Activated CD8-positive, alpha-beta memory T cell treated with anti-CD3 and anti-CD28 coated beads, Interleukin-2, amount 50 U/mL, for 1 hour (primary cell): ENCODE data around the gene PMM2.
A peak's percentile ranks its signal among the peaks of the same experiment; 100 is the strongest.
"Not testable (repeated sequence)": the region's sequence is repeated elsewhere in the genome, so short reads cannot be mapped to it uniquely, and the experiment has no call there.

Experiments used
- DNase-seq: peaks from one replicate; pipeline ENCODE4 v3.0.0-alpha.2; 2020; ENCODE audit errors: extremely low read depth

The PMM2 gene

DNA sequence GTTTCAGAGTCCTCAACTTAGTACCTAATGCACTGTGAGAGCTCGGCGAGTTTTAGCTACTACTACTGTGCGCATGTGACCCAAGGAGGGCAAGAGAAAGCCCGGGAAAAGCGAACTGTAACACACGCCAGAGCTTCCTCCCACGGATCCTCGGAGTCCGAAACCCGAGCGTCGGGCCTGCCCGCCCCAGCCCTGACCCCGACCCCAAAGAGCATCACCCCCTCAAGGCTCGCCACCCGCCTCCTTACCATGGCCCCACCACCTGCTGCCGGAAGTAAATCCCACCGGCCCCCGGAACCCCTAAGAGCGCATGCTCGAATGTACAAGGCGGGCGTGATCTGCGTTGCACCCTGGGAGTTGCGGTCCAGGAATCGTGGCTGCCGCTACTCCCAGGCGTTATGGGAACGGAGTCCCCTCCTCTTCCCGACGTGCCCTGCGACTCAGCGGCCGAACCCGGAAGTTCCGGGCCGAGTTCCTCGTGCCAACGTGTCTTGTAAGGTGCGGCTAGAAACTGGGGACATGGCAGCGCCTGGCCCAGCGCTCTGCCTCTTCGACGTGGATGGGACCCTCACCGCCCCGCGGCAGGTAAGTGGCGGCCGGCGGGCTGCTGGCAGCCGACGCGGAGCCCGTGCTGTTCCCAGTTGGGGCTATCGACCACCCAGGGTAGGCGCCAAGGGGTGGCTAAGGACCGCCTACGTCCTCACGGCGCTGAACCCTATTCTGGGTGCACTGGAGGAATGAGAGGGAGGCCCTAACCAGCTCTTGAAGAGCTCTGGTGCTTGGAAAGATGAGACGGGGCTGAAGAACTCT is at the start of gene PMM2, which contains the start of gene TMEM186:
TSS of gene PMM2 (plus strand) at position 476 of the 810 bp plus-strand sequence. CDS start at position 520, 44 bp downstream.
TSS of gene TMEM186 (minus strand) at position 276 of the 810 bp plus-strand sequence. CDS start at position 251, 25 bp downstream.
- peak; percentile 87 for DNase-seq

GRCh38 chr16:8748944-8749343 is 48.7 kb upstream of the PMM2 start:
- DNase-seq = not testable (repeated sequence)

GRCh38 chr16:8751481-8752311 is 45.9 kb upstream of the PMM2 start:
- no peak for DNase-seq

GRCh38 chr16:8752706-8753105 is 44.9 kb upstream of the PMM2 start:
- no peak for DNase-seq

GRCh38 chr16:8753416-8754054 is 44.1 kb upstream of the PMM2 start:
- DNase-seq = no peak

GRCh38 chr16:8756755-8757154 is 40.9 kb upstream of the PMM2 start:
- no peak for DNase-seq

DNA sequence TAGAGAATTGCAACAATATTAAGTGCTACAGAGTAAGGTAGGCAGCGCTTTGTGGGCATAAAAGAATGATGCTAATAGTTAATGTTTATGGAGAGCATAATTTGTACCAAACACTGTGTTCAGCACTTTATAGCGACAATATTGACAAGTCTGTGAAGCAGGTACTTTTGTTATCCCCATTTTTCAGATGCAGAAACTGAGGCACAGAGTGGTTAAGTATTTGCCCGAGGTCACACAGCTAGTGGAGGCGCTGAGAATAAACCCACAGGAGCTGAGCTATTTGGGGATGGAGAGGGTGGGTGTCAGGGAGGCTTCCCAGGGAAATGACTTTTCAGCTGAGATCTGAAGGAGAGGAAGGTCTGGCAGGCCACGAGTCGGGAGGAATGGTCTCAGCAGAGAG is 39.6 kb upstream of the PMM2 start:
- no peak for DNase-seq

GRCh38 chr16:8760021-8760420 is 37.6 kb upstream of the PMM2 start:
- DNase-seq = no peak

GRCh38 chr16:8761078-8761477 is 36.6 kb upstream of the PMM2 start:
- DNase-seq = no peak

DNA sequence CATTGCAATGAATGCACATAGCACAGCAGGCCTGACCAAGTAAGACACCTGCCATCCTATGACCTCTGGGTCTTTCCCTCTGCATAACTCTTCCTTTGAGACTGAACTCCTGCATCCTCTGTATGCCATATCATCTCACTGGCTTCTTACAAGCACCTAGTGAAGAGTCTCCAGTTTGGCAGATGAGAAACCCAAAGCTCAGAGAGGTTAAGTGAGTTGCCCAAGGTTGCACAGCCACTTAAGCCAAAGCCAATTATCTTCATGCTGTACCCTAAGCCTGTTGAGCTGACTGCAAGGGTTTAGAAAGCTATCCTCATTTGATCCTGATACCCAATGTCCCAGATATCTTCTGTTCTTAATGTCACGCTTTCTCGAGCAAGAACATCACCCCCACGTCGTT is 35.4 kb upstream of the PMM2 start:
- DNase-seq = no peak

GRCh38 chr16:8763083-8763482 is 34.6 kb upstream of the PMM2 start:
- DNase-seq = no peak

GRCh38 chr16:8763899-8764298 is 33.7 kb upstream of the PMM2 start:
- DNase-seq = no peak

GRCh38 chr16:8764525-8765250 is 33.0 kb upstream of the PMM2 start:
- DNase-seq = no peak

GRCh38 chr16:8767176-8767575 is 30.5 kb upstream of the PMM2 start:
- no peak for DNase-seq

- DNase-seq = no peak
Measured at GRCh38 chr16:8768283-8768682, 29.4 kb upstream of the PMM2 start.

DNA sequence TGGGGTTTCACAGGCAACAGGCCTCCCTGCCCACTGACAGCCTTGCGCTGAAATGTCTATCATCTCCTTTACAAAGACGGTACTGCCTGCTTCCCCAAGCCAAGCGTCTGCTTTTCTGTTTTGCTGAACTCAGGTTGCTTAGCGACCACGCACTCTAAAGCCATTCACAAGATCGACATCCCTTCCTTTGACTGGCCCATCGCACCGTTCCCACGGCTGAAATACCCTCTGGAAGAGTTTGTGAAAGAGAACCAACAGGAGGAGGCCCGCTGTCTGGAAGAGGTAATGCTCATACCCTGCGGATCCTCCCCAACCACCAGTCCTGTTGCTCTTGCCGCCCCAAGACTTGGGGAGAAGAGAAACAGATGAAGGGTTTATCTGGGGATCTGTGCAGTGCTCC is 28.9 kb upstream of the PMM2 start:
- DNase-seq = no peak

GRCh38 chr16:8773537-8773936 is 24.1 kb upstream of the PMM2 start:
- DNase-seq = no peak

DNA sequence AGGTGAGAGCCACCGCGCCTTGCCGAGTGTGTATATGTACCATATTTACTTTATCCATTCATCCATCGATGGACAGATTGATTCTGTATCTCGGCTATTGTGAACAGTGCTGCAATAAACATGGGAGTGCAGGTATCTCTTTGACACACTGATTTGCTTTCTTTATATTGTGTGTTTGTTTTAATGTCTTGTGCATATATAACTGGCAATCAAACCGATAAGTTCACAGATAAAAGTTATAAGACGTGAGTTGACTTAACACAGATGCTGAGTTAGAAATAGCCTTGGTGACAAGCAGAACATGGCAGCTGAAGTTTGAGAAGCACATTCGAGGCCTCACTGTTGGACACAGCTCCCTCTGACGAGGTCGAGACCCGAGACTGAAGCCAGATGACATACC is 23.4 kb upstream of the PMM2 start:
- no peak for DNase-seq

DNA sequence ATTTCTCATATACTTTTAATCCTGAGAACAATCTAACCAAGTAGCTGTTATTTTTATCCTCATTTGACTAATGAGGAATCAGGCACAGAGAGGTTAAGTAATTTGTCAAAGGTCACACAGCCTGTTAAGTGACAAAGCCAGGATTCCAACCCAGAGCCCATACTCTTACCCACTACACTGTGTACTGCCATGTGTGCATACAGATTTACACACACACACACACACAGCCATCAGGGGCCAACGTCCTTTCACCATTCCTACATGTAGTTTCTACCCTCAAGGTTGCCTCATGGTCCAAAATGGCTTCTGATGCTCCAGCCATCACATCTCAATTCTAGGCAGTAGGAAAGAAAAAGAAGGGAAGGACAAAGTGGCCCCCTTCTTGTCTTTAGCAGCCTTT is 22.3 kb upstream of the PMM2 start:
- no peak for DNase-seq

DNA sequence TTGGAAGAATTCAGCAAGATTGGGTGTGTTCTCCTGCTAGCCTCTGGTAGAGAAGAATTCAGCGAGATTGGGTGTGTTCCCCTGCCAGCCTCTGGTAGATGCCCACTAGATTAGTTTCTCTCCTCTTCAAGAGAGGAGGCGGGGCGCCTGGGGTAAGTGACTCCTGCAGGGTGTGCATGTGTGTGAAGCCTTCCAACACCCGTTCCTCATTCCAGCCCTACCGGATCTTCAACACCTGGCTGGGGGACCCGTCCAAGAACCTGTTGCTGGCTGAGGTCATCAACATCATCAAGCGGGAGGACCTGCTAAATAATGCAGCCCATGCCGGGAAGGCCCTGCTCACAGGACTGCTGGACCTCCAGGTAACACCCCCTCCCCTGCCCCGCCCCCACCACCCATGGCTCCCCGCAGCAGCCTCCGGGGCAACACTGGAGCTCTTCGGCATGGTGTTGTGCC is 21.5 kb upstream of the PMM2 start:
- DNase-seq = no peak

- no peak for DNase-seq
Measured at GRCh38 chr16:8777217-8777616, 20.4 kb upstream of the PMM2 start.

DNA sequence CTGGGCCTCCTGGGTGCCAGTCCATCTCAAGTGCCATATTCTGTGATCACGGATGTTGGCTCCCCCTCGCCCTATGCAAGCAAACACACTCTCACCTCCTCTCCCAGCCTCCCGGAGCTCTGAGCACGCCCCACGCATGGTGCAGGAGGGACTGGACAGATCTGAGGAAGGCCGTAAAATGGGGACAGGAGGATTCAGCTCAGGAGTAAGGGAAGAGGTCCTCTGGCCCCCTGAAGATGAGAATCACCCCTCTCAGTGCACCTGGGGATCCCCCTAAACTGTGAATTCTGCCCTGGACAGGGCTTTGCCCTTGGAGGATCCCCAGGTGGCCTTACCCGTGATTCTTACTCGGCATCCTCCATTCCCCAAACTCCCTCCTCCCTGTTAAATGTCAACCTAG is 15.8 kb upstream of the PMM2 start:
- DNase-seq = no peak
